HG03442 (cell line): Measurements from ENCODE around the gene TEX19.
"Not testable (repeated sequence)": the region's sequence is repeated elsewhere in the genome, so short reads cannot be mapped to it uniquely, and the experiment has no call there.

ENCODE experiments used
- ATAC-seq: cut with Tn5 transposase; IDR thresholded peaks from one replicate; pipeline ENCODE4 v1.9.1; 2021; ENCODE audit warnings: mild to moderate bottlenecking, moderate library complexity; ENCODE audit not compliant: unreplicated experiment

TEX19 gene

GRCh38 chr17:82353484-82353883 lies 5.6 kb upstream of the TEX19 start:
- ATAC-seq, result no peak

- no peak for ATAC-seq
Observed at GRCh38 chr17:82354804-82355308, 4.2 kb upstream of the TEX19 start.

DNA sequence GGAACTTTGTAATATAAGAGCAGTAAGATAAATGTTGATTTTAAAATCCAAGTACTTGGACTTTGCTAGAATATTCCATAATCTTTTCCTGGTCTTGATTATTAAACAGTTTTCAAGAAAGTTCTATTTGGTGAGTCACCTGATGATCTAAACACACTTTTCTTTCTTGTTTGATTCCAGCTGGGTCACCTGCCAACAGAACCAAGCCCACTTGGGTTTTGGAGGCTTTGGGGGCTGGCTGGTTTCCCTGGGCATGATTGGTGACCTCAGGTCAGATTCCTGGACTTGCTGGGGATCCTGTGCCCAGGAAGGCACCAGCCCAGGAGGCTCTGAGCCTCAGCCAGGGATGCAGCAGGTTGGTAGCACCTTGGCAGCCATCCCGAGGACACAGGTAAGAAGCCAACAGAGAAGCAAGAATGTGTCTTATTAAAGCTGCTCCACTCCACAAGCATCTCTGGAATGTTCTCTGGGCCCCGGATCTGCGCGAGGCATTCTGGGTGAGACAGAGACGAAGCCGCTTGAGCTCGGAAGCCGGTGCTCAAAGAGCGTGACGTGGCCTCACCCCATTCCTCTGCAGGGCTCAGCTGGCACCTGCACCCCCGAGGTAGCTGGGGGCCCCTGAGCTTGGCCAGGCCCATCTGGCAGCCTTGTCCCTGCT lies 3.1 kb upstream of the TEX19 start:
- ATAC-seq, result no peak

DNA sequence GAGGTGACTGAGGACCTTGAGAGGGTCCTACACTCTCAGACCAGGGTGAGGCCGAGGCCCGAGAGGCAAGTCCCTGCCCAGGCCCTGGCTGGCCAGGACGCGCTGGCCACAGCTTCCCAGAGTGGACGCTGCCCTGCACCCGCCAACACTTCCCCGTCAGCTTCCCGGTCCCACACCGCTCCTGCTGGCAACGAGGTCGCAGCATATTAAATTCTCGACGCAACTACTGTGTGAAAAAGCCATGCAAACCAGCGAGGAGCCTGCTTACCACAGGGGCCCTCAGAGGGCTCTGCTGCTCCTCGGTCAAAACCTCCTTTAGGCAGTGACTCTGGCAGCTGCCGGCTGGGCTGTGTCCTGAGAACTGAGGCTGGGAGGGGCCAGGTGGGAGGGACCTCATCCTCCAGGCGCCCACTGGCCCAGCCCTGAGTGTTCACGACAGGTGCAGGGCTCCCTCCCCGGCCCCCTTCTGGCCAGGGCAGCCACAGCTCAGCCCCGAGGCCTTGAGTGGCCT lies 2.1 kb upstream of the TEX19 start:
- ATAC-seq, result no peak

GRCh38 chr17:82357394-82357793 lies 1.7 kb upstream of the TEX19 start:
- no peak for ATAC-seq

DNA sequence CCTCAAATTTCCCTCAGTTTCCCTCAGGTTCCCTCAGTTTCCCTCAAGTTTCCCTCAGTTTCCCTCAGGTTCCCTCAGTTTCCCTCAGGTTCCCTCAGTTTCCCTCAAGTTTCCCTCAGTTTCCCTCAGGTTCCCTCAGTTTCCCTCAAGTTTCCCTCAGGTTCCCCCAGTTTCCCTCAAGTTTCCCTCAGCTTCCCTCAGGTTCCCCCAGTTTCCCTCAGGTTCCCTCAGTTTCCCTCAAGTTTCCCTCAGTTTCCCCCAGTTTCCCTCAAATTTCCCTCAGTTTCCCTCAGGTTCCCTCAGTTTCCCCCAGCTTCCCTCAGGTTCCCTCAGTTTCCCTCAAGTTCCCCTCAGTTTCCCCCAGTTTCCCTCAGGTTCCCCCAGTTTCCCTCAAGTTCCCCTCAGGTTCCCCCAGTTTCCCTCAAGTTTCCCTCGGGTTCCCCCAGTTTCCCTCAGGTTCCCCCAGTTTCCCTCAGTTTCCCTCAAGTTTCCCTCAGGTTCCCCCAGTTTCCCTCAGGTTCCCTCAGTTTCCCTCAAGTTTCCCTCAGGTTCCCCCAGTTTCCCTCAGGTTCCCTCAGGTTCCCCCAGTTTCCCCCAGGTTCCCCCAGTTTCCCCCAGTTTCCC lies 516 bp downstream of the TEX19 start:
- ATAC-seq, result not testable (repeated sequence)

DNA sequence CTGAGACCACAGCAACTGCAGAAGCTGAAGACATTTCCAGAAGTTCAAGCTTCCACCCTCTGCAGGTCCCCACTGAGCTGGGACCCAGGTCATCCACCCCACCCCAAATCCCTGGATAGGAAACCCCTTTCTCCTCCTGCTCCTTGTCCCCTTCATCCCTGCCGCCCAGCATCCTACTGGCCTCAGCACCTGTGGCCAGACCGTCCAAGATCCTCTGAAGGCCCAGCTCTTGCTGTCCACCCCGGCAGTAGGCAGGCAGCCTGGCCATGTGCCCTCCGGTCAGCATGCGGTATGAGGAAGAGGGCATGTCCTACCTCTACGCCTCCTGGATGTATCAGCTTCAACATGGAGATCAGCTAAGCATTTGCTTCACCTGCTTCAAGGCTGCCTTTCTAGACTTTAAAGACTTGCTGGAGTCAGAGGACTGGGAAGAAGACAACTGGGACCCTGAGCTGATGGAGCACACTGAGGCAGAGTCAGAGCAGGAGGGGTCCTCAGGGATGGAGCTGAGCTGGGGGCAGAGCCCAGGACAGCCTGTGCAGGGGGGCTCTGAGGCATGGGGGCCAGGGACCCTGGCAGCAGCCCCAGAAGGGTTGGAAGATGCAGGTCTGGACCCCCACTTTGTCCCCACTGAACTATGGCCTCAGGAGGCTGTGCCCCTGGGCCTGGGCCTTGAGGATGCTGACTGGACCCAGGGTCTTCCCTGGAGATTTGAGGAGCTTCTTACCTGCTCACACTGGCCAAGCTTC lies 3.0 kb downstream of the TEX19 start:
- no peak for ATAC-seq

DNA sequence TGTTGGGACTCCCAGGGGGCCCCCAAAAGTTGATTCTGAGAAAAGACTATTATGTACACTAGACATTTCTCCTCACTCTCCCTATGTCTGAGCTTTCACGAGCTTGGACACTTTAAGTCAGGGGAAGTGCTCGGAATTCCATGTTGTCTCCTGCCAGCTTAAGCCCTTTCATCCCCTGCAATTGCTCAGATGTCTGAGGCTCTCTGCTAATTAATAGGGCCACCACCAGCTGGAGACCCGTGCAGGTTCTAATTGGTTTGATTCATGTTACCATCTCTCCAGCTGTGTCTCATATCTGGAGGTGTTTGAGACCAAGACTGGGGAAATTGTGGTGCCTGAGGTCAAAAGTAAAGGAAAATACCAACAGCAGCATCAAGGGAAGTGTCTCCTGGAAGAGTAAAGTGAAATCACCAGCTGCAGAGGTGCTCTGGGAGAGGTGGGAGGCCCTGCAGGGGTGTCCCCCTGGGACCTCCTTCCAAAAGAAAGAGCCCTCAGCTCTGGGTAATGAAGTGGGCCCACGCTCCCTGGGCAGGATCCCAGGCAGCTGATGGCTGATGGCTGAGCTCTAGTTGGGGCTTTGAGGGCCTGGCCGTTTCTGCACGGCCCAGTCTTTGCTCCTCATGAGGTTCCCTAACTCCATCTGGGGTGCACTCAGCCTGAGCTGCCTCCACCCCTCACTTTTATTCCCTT lies 6.7 kb downstream of the TEX19 start:
- ATAC-seq, result no peak

DNA sequence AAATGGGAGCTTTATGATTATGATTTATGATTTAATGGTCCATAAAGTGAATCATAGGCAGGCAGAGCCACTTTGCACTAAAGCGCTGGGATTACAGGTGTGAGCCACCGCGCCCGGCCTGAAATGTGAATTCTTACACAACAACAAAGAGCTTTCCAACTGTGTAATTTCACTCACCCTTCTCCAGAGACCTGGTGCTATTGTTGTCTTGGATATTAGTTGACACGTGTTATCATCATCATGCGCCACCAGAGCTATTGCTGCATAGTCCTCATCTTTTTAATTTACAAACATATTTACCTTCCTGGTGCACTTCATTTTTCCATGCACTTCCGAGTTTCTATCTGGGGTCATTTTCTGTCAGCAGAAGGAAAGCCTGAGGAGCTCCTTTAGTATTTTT lies 7.7 kb downstream of the TEX19 start:
- ATAC-seq, result no peak

DNA sequence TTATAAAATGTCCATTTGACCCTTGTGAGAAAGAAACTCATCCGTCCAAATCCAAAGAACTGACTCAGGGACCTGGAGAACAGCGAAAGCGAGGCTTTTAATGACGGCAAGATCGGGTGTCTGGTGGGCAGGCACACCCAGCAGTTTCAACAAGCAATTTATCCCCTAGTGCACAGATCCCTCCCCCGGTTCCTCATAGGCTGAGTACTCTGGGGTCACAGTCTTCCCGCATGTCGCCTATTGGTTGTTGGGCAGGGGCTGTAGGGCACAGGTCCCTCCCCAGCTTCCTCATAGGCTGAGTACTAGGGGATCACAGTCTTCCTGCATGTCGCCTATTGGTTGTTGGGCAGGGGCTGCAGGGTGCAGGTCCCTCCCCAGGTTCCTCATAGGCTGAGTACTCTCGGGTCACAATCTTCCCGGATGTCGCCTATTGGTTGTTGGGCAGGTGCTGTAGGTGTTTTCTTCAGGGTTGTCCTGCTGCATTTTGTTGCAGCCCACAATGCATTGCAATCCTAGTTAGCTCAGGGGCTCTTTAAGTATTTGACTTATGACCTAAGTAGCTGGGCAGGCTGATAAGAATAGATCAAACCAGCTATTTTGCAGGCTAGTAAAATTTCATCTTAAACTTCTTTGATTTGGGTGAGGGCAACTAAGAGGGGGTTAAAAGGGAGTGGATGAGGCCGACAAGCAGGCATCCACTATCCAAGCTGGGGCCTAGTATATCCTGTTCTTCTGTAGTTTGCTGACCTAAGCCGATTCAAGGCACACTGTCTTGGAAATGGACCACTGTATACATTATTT lies 8.9 kb downstream of the TEX19 start:
- ATAC-seq, result no peak

DNA sequence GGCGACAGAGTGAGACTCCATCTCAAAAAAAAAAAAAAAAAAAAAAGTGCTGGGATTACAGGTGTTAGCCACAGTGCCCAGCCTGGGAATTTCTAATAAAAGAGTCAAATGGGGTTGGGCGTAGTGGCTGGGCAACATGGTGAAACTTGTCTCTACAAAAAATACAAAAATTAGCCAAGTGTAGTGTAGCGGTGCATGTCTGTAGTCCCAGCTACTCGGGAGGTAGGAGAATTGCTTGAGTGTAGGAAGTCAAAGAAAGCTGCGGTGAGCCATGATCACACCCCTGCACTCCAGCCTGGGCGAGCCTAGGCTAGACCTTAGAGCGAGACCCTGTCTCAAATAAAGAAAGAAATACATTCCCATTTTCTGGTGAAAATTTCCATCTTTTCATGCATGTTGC lies 10.2 kb downstream of the TEX19 start:
- no peak for ATAC-seq

DNA sequence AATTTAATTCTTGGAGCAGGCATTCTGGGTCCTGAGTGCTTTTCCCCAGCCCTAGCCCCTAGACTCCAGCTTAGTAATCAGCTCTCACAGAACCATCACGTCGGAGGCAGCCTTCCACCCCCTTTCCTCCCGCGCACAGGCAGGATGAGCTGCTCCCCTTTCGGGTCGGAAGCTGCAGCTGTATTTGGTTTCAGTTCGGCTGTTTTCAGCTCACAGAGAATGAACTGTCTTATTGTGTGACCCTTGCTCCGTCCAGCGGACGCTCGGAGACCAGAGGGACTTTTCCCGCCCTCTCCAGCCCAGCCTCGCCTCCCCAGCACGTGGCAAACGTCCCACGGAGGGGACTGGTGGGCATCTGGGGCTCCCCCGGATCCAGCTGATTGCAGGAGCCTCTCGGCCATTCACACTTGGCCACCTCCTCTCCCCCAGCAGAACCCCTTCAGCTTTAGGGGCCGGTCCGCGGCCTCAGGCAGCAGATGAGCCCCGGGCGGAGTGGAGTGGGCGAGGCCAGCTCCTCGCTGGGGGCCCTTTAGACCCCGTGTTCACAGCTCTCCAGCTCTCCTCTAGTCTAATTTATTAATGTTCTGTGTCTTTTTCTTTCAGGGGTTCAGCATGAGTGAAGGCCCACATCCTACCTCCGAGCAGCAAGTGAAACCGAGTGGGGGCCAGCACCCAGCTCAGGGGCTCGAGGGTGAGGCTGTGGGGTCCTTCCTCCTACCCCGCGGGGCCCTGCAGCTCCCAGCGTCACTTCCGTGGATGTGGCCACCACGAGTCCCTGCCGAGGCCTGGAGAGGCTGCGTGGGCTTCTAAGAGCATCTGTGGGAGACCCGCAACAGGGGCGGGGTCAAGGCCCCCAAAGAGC lies 11.7 kb downstream of the TEX19 start:
- ATAC-seq, result no peak

DNA sequence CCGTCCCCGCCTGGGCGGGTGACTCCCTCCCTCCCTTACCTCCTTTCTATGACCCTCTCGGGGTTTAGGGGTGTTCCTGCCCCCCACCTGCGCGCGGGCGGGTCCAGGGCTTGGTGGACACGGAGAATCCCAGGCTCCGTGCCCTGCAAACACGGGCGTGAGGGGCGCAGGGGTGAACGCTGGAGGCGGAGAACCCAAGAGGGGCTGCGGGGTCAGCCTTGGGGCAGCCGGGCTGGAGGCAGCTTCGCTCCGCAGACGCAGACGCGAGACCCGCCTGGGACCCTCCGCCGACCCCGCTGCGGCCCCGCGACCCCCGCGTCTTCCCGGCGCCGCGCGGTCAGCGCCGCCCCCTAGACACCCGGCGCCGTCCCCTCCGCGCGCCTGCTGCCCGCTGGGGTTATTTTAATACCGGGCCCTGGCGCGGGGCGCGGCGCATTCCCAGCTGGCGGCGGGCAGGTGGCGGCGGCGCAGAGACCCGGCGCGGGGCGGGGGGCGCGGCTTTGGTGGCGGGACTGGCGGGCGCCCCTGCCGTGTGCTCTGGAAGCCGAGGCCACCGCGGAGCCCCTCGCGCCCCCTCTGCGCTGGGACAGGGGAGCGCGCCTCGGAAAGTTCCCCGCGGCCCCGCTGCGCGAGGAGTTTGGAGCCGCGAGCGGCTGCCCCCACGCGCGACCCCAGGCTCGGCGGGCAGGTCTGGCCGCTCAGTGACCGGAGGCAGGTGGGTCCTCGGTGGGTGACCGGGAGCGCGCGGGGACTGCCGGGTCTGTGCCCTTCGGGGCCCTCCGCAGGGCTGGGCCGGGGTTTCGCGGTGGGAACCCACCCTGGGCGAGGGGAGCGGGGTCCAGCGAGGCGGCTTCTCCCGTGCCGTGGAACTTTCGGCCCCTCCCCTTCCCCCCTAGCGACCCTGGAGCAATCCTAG lies 12.5 kb downstream of the TEX19 start, which contains the start of gene UTS2R:
UTS2R (plus strand) TSS at position 433 of the 916 bp plus-strand sequence. CDS start 2,560 bp downstream, outside the sequence.
- ATAC-seq, result no peak

- ATAC-seq, result no peak
Observed at GRCh38 chr17:82372249-82373071, 13.4 kb downstream of the TEX19 start.

DNA sequence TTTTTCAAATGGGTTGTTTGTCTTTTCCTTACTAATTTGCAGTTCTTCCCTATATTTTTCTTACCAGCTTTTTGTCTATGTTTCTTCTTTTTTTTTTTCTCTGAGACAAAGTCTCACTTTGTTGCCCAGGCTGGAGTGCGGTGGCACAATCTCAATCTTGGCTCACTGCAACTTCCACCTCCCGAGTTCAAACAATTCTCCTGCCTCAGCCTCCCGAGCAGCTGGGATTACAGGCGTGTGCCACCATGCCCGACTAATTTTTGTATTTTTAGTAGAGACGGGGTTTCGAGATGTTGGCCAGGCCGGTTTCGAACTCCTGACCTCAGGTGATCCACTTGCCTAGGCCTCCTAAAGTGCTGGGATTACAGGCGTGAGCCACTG lies 14.0 kb downstream of the TEX19 start:
- ATAC-seq, result not testable (repeated sequence)

- ATAC-seq, result no peak
Observed at GRCh38 chr17:82373731-82374625, 14.9 kb downstream of the TEX19 start.
